C4-2B (cell line): Measurements from ENCODE around the gene PAM.

Experiments used
- ZFX ChIP-seq: fragments of 450-650 bp; IDR thresholded peaks from 2 replicates; pipeline ENCODE4 v1.6.1; 2017
- TF ChIP-seq, protein P1 (sequence below): fragments of 450-650 bp; conservative IDR thresholded peaks from 2 replicates; pipeline ENCODE4 v1.5.1; 2017; ENCODE audit warnings: mild to moderate bottlenecking

DNA sequence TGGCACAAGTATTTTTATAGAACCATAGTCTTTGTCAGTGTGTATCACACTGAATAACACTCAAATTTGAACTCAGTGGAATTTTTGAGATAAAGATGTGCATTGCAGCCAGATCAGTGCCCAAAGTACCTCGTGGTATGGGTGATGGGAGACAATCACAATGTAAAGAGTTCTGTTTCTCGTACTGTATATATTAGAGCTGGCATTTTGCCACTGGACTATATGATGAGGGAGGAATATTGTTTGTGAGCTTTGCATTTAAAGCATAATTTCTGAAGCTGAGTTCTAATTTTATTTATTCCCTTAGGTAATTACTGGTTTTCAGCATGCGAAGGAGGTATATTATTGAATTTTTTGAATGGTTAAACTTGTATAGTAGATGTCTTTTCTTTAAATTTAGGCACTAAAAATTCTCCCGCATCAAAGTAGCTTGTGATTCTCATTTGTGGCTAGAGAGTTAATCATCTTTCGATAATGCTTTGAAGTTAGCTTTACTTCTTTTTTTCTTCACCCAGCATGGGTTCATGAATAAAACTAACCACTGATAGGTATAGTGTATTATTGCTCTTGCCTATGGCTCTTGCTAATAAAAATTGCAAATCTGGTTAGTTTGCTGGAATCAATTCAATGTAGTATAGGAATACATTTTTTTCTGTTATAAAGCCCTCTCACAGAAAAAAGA lies 43.1 kb downstream of the PAM start:
- TF ChIP-seq, protein P1, sequence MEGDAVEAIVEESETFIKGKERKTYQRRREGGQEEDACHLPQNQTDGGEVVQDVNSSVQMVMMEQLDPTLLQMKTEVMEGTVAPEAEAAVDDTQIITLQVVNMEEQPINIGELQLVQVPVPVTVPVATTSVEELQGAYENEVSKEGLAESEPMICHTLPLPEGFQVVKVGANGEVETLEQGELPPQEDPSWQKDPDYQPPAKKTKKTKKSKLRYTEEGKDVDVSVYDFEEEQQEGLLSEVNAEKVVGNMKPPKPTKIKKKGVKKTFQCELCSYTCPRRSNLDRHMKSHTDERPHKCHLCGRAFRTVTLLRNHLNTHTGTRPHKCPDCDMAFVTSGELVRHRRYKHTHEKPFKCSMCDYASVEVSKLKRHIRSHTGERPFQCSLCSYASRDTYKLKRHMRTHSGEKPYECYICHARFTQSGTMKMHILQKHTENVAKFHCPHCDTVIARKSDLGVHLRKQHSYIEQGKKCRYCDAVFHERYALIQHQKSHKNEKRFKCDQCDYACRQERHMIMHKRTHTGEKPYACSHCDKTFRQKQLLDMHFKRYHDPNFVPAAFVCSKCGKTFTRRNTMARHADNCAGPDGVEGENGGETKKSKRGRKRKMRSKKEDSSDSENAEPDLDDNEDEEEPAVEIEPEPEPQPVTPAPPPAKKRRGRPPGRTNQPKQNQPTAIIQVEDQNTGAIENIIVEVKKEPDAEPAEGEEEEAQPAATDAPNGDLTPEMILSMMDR: no peak
- no peak for TF ChIP-seq ZFX
